H9 (cell line): ENCODE measurements around the gene TGFBR1. TPM values are rescaled to one million over a fixed set of nuclear protein-coding genes. Genes with fewer than 3 reads are reported as not detected.

ENCODE experiments used
- DNase-seq: peaks from one replicate; pipeline ENCODE4 v3.0.0-alpha.2; 2017
- H2AFZ ChIP-seq: one replicate; pipeline ENCODE4 v1.6.1; 2013; ENCODE audit warnings: mild to moderate bottlenecking, low read length, control low read depth, moderate library complexity
- H2AK5ac ChIP-seq: 2 replicates; pipeline ENCODE4 v1.6.1; 2013; ENCODE audit warnings: low read length, control low read depth, mixed read lengths; ENCODE audit not compliant: insufficient read length
- H2BK120ac ChIP-seq: one replicate; pipeline ENCODE4 v1.6.1; 2013; ENCODE audit warnings: low read depth, mild to moderate bottlenecking, low read length, control low read depth, inconsistent platforms; ENCODE audit not compliant: poor library complexity, severe bottlenecking
- H2BK12ac ChIP-seq: 2 replicates; pipeline ENCODE4 v1.6.1; 2013; ENCODE audit warnings: low read length, control low read depth, mixed read lengths, low read depth; ENCODE audit not compliant: insufficient read length
- H2BK15ac ChIP-seq: 2 replicates; pipeline ENCODE4 v1.6.1; 2013; ENCODE audit warnings: low read depth, low read length, control low read depth
- H2BK20ac ChIP-seq: one replicate; pipeline ENCODE4 v1.6.1; 2013; ENCODE audit warnings: low read depth, mild to moderate bottlenecking, low read length, control low read depth, inconsistent platforms; ENCODE audit not compliant: poor library complexity, severe bottlenecking
- H2BK5ac ChIP-seq: 2 replicates; pipeline ENCODE4 v1.6.1; 2013; ENCODE audit warnings: low read length, control low read depth, mixed read lengths; ENCODE audit not compliant: insufficient read length
- H3K14ac ChIP-seq: 2 replicates; pipeline ENCODE4 v1.6.1; 2013; ENCODE audit warnings: low read length, control low read depth; ENCODE audit not compliant: insufficient read depth
- H3K18ac ChIP-seq: 2 replicates; pipeline ENCODE4 v1.6.1; 2013; ENCODE audit warnings: low read depth, mild to moderate bottlenecking, mixed read lengths, low read length, control low read depth; ENCODE audit not compliant: insufficient read length
- H3K23ac ChIP-seq: 2 replicates; pipeline ENCODE4 v1.6.1; 2013; ENCODE audit warnings: low read length, control low read depth, mixed read lengths, low read depth; ENCODE audit not compliant: insufficient read length
- H3K23me2 ChIP-seq: 2 replicates; pipeline ENCODE4 v1.6.1; 2013; ENCODE audit warnings: low read depth, mild to moderate bottlenecking, mixed read lengths, low read length, control low read depth; ENCODE audit not compliant: insufficient read length, poor library complexity, severe bottlenecking
- H3K27ac ChIP-seq: 2 replicates; pipeline ENCODE4 v1.5.1; 2013; ENCODE audit warnings: low read length, control low read depth, mixed read lengths, low read depth; ENCODE audit not compliant: insufficient read length
- H3K27me3 ChIP-seq: 2 replicates; pipeline ENCODE4 v1.6.1; 2013; ENCODE audit warnings: low read length, control low read depth, inconsistent platforms; ENCODE audit not compliant: insufficient read depth
- H3K4ac ChIP-seq: 2 replicates; pipeline ENCODE4 v1.6.1; 2013; ENCODE audit warnings: low read depth, mild to moderate bottlenecking, control low read depth, inconsistent platforms, low read length, moderate library complexity
- H3K4me1 ChIP-seq: 2 replicates; pipeline ENCODE4 v1.6.1; 2013; ENCODE audit warnings: low read length, control low read depth, inconsistent platforms; ENCODE audit not compliant: insufficient read depth
- H3K4me2 ChIP-seq: 2 replicates; pipeline ENCODE4 v1.6.1; 2013; ENCODE audit warnings: low read length, control low read depth, mixed read lengths; ENCODE audit not compliant: insufficient read length, insufficient read depth
- H3K56ac ChIP-seq: 2 replicates; pipeline ENCODE4 v1.6.1; 2013; ENCODE audit warnings: low read depth, mild to moderate bottlenecking, mixed read lengths, low read length, control low read depth; ENCODE audit not compliant: insufficient read length
- H3K79me1 ChIP-seq: 2 replicates; pipeline ENCODE4 v1.6.1; 2013; ENCODE audit warnings: low read depth, mild to moderate bottlenecking, moderate library complexity, low read length, control low read depth, inconsistent platforms; ENCODE audit not compliant: insufficient read depth, poor library complexity, severe bottlenecking
- H3K79me2 ChIP-seq: 2 replicates; pipeline ENCODE4 v1.6.1; 2013; ENCODE audit warnings: low read length, control low read depth, inconsistent platforms; ENCODE audit not compliant: insufficient read depth
- H3K9ac ChIP-seq: 2 replicates; pipeline ENCODE4 v1.6.1; 2013; ENCODE audit warnings: low read length, control low read depth, mixed read lengths; ENCODE audit not compliant: insufficient read length; ENCODE audit errors: extremely low read depth
- H3K9me3 ChIP-seq: one replicate; pipeline ENCODE4 v1.6.1; 2013; ENCODE audit warnings: low read depth, low read length, inconsistent platforms; ENCODE audit not compliant: control insufficient read depth
- H3T11ph ChIP-seq: one replicate; pipeline ENCODE4 v1.6.1; 2013; ENCODE audit warnings: mild to moderate bottlenecking, low read length, control low read depth, inconsistent platforms
- H4K20me1 ChIP-seq: one replicate; pipeline ENCODE4 v1.6.1; 2013; ENCODE audit not compliant: control insufficient read depth, insufficient read length, insufficient read depth
- H4K5ac ChIP-seq: 2 replicates; pipeline ENCODE4 v1.6.1; 2013; ENCODE audit warnings: low read depth, mild to moderate bottlenecking, mixed read lengths, low read length, control low read depth; ENCODE audit not compliant: insufficient read length
- H4K8ac ChIP-seq: replicated peaks from 2 replicates; pipeline ENCODE4 v1.6.1; 2013; ENCODE audit warnings: low read length, control low read depth, mixed read lengths, low read depth; ENCODE audit not compliant: insufficient read length
- H4K91ac ChIP-seq: 2 replicates; pipeline ENCODE4 v1.6.1; 2013; ENCODE audit warnings: low read depth, mild to moderate bottlenecking, moderate library complexity, mixed read lengths, low read length, control low read depth; ENCODE audit not compliant: insufficient read length
- H3K27ac Mint-ChIP-seq, 3 experiments: 2 replicates in 2 of 3; 3 replicates in 1 of 3; pipeline ENCODE4 v1.8.0; 2020 to 2021; ENCODE audit warnings: mixed read lengths in 3 of 3, mild to moderate bottlenecking in 1 of 3, moderate library complexity in 1 of 3
- H3K27me3 Mint-ChIP-seq: 2 replicates; pipeline ENCODE4 v1.8.0; 2021; ENCODE audit warnings: low read depth, mild to moderate bottlenecking, moderate library complexity, mixed read lengths
- H3K36me3 Mint-ChIP-seq, 3 experiments: 2 replicates in 2 of 3; 3 replicates in 1 of 3; pipeline ENCODE4 v1.8.0; 2020 to 2021; ENCODE audit warnings: low read depth in 3 of 3, mixed read lengths in 3 of 3; ENCODE audit not compliant: insufficient read depth in 1 of 3
- H3K4me1 Mint-ChIP-seq, 2 experiments: 2 replicates each; pipeline ENCODE4 v1.8.0; 2020; ENCODE audit warnings: mixed read lengths in 2 of 2
- H3K4me3 Mint-ChIP-seq, 2 experiments: 2 replicates in 1 of 2; 3 replicates in 1 of 2; pipeline ENCODE4 v1.8.0; 2020 to 2021; ENCODE audit warnings: mild to moderate bottlenecking in 2 of 2, mixed read lengths in 2 of 2, moderate library complexity in 1 of 2
- H3K9me3 Mint-ChIP-seq, 2 experiments: 2 replicates in 1 of 2; 3 replicates in 1 of 2; pipeline ENCODE4 v1.8.0; 2020; ENCODE audit warnings: mild to moderate bottlenecking in 2 of 2, mixed read lengths in 2 of 2, moderate library complexity in 1 of 2
- CTCF ChIP-seq: fragments of 200-600 bp; sonication (generic); conservative IDR thresholded peaks from 3 replicates; pipeline ENCODE4 v1.8.0; 2021; ENCODE audit warnings: antibody characterized with exemption, mild to moderate bottlenecking
- WGBS: extraction: QIAGEN DNeasy Blood & Tissue Kit; methylation state at CpG from one replicate; pipeline ENCODE4 v1.1.7; 2013; ENCODE audit warnings: missing lambda C conversion rate, low lambda C conversion rate, mixed read lengths; ENCODE audit not compliant: insufficient read length; ENCODE audit errors: extremely low coverage; 5-methylcytosine and 5-hydroxymethylcytosine counted together
- total RNA-seq: library from RNA; stranded (reverse); gene quantifications from 2 replicates; pipeline ENCODE4 v1.2.1, GENCODE V29; 2021

Gene TGFBR1
- total RNA-seq, 1 experiment from 2014 or later: 59.3 TPM

GRCh38 chr9:99114846-99115500 is 10.1 kb downstream of the TGFBR1 start:
- Histone ChIP-seq H2BK5ac (no peak overlapping the region), H3K14ac (no peak overlapping the region), H3K23me2 (no peaks in the 10 kb centered on the region), H2BK120ac (no peak overlapping the region), H3K56ac (no peak overlapping the region), H3K18ac (no peak overlapping the region), H3K4ac (no peak overlapping the region), H2AK5ac (no peak overlapping the region), H4K20me1 (no peaks in the 10 kb centered on the region), H2BK12ac (no peak overlapping the region), H3T11ph (no peak overlapping the region), H3K4me1 (peaks cover 3% of the 10 kb centered on the region; the same call in 1 of the 2 replicates), H3K23ac (no peak overlapping the region), H3K79me2 (peaks cover 12% of the 10 kb centered on the region; the same call in 1 of the 2 replicates), H4K91ac (no peak overlapping the region), H3K79me1 (peaks cover 12% of the 10 kb centered on the region), H3K9me3 (no peaks in the 10 kb centered on the region), H2AFZ (no peak overlapping the region), H3K4me2 (no peak overlapping the region), H2BK20ac (no peak overlapping the region), H4K8ac (no peak overlapping the region), H3K9ac (no peak overlapping the region), H3K27me3 (no peaks in the 10 kb centered on the region), H3K27ac (no peak overlapping the region), H2BK15ac (no peak overlapping the region), H4K5ac (no peak overlapping the region)
- Mint-ChIP-seq H3K9me3 (no peaks in the 10 kb centered on the region), H3K4me3 (no peak overlapping the region), H3K27me3 (no peaks in the 10 kb centered on the region), H3K27ac (no peak overlapping the region), H3K4me1 (peaks cover 43 to 48% of the 10 kb centered on the region in 2 experiments), H3K36me3 (peaks cover 0 to 6% (median 0%) of the 10 kb centered on the region in 3 experiments; a peak in 2 of 7 replicates)
- whole genome bisulfite sequencing: no CpG with 5 or more reads among the region's 6 CpGs
- DNase-seq: no peak
- TF ChIP-seq CTCF: no peak
